ENCODE data around the gene RBM44.

Gene RBM44

GRCh38 chr2:237870754-237871651 is 72.4 kb downstream of the RBM44 start:
- DNase-seq (ENCODE audit: extremely low read depth, low read depth) = no peak
- TF ChIP-seq, protein P1, sequence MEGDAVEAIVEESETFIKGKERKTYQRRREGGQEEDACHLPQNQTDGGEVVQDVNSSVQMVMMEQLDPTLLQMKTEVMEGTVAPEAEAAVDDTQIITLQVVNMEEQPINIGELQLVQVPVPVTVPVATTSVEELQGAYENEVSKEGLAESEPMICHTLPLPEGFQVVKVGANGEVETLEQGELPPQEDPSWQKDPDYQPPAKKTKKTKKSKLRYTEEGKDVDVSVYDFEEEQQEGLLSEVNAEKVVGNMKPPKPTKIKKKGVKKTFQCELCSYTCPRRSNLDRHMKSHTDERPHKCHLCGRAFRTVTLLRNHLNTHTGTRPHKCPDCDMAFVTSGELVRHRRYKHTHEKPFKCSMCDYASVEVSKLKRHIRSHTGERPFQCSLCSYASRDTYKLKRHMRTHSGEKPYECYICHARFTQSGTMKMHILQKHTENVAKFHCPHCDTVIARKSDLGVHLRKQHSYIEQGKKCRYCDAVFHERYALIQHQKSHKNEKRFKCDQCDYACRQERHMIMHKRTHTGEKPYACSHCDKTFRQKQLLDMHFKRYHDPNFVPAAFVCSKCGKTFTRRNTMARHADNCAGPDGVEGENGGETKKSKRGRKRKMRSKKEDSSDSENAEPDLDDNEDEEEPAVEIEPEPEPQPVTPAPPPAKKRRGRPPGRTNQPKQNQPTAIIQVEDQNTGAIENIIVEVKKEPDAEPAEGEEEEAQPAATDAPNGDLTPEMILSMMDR (IDR thresholded peaks at IDR 0.05; ENCODE audit: low read depth, low read length, missing control alignments) = no peak

GRCh38 chr2:237872178-237872887 is 73.8 kb downstream of the RBM44 start:
- TF ChIP-seq, protein P1 (IDR thresholded peaks at IDR 0.05; ENCODE audit: low read depth, low read length, missing control alignments) = no peak
- no peak overlapping the region for H3K4me3 ChIP-seq (replicated peaks; ENCODE audit: low read depth, low read length)
- DNase-seq (ENCODE audit: extremely low read depth, low read depth) = no peak

More at GRCh38 chr2:237870754-237871651, 72.4 kb downstream of the RBM44 start:
- no peak overlapping the region for H3K4me3 ChIP-seq (replicated peaks; ENCODE audit: low read depth, low read length)

DNA sequence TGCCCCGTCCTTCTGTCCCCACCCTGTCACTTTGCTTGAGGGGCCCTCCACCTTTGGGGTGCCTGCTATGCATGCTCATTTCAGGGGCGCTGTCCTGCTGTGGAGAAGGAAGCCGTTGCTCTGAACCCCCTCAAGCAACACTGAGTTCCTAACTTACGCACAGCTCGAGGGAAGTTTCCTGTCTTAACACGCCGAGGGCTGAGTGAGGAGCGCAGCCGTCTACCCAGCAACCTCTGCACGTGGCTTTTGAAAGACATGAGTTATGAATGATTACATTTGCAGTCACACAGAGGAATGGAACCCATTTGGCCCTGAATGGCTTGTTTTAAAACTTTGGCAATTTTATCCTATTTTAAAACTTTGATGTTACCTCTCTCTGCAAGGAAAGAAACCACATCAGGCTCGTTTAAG is 74.8 kb downstream of the RBM44 start:
- no peak overlapping the region for H3K4me3 ChIP-seq (replicated peaks; ENCODE audit: low read depth, low read length)
- TF ChIP-seq, protein P1 (IDR thresholded peaks at IDR 0.05; ENCODE audit: low read depth, low read length, missing control alignments) = no peak
- no peak for DNase-seq (ENCODE audit: extremely low read depth, low read depth)

DNA sequence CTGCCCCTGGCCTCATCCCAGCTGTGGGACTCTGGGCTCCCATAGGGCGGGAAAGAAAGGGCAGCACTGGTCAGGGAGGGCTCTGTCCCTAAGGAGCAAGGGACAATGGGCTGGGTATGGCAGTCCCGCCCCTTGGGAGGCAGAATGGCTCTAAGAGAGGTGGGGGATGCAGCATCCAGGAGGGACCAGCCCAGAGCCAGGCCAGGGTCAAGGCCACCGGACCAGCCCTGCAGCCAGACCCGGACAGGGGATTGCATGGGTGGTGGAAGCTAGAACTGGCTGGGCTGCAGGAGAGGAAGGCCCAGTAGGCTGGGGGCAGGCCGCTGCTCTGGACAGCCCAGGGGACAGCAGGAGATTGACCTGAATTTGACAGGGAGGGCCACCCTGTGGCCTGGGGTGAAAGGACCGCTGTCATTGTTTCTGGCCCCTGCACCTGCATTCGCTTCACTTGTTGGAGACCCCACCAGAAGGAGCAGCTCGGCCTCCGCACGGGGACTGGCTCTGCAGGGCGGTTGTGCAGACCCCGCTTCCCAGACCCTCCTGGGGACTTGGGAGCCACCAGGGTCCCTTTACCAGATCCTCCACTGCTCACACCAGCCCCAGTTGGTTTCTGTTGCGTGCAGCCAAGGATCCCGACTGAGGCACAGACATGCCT is 75.4 kb downstream of the RBM44 start:
- no peak overlapping the region for H3K4me3 ChIP-seq (replicated peaks; ENCODE audit: low read depth, low read length)
- DNase-seq (ENCODE audit: extremely low read depth, low read depth) = no peak
- TF ChIP-seq, protein P1 (IDR thresholded peaks at IDR 0.05; ENCODE audit: low read depth, low read length, missing control alignments) = no peak

GRCh38 chr2:237874585-237875161 is 76.1 kb downstream of the RBM44 start:
- no peak for DNase-seq (ENCODE audit: extremely low read depth, low read depth)
- TF ChIP-seq, protein P1 (IDR thresholded peaks at IDR 0.05; ENCODE audit: low read depth, low read length, missing control alignments) = no peak
- no peak overlapping the region for H3K4me3 ChIP-seq (replicated peaks; ENCODE audit: low read depth, low read length)

DNA sequence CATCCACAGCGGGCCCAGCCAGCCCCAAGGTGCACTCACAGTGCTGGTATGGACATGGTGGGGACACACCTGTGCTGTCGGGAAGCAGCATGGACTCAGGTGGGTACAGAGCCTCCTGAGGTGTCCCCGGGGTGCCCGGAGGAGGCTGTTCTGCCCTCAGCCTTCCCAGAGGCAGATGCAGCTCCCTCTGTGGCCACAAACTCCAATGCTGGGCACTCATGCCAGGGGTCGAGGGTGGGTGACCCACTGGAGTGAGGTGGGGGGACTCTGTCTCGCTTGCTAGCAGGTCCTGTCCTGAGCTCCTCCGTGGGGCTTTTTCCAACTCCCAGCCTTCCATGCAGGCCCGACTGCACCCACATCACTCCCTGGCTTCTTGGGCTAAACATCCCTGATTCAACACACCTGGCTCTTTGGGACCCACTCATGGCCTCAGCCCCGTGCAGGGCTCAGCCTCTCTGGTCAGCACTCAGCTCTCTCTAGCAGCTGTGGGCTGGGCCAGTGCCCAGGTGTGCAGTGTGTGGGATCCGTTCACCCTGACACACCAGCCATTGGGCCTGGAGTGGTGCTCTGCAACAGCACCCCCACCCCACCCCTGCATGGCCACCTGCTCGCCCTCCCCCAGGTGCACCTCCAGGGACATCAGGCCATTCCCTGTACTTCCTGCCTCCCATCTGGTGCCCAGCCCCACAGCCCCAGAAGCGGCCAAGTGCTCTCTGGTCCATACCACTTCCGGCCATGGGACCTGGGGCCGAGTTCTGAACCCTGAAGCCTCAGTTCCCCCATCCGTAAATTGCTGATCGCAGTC is 76.9 kb downstream of the RBM44 start:
- TF ChIP-seq, protein P1 (IDR thresholded peaks at IDR 0.05; ENCODE audit: low read depth, low read length, missing control alignments) = no peak
- H3K4me3 ChIP-seq (replicated peaks; ENCODE audit: low read depth, low read length) = no peak overlapping the region
- no peak for DNase-seq (ENCODE audit: extremely low read depth, low read depth)
